Neuronal stem cell (in vitro differentiated cells): ENCODE data around the gene PBLD.

Source experiments
- DNase-seq: peaks from one replicate; pipeline ENCODE4 v3.0.0-alpha.2; 2013; ENCODE audit warnings: low spot score
- H2AFZ ChIP-seq: one replicate; pipeline ENCODE4 v1.6.1; 2013; ENCODE audit warnings: mild to moderate bottlenecking, low read length, inconsistent platforms
- H2AK5ac ChIP-seq: 2 replicates; pipeline ENCODE4 v1.6.1; 2013; ENCODE audit warnings: low read depth, mild to moderate bottlenecking, inconsistent platforms, low read length, moderate library complexity, mixed read lengths
- H2BK120ac ChIP-seq: 2 replicates; pipeline ENCODE4 v1.6.1; 2013; ENCODE audit warnings: low read depth, mild to moderate bottlenecking, inconsistent platforms, low read length, moderate library complexity, mixed read lengths
- H2BK12ac ChIP-seq: one replicate; pipeline ENCODE4 v1.6.1; 2013; ENCODE audit warnings: low read length, inconsistent platforms
- H2BK15ac ChIP-seq: 2 replicates; pipeline ENCODE4 v1.6.1; 2013; ENCODE audit warnings: mild to moderate bottlenecking, low read length, inconsistent platforms, mixed read lengths
- H2BK5ac ChIP-seq: one replicate; pipeline ENCODE4 v1.6.1; 2013; ENCODE audit warnings: inconsistent platforms, mild to moderate bottlenecking, low read length, moderate library complexity
- H3K14ac ChIP-seq: one replicate; pipeline ENCODE4 v1.6.1; 2013; ENCODE audit warnings: low read length, inconsistent platforms
- H3K18ac ChIP-seq: 2 replicates; pipeline ENCODE4 v1.6.1; 2013; ENCODE audit warnings: low read length, inconsistent platforms
- H3K23ac ChIP-seq: 2 replicates; pipeline ENCODE4 v1.6.1; 2013; ENCODE audit warnings: low read depth, mild to moderate bottlenecking, mixed read lengths, low read length, inconsistent platforms; ENCODE audit not compliant: poor library complexity
- H3K27ac ChIP-seq: replicated peaks from 3 replicates; pipeline ENCODE4 v1.5.1; 2013; ENCODE audit warnings: low read length, inconsistent platforms
- H3K27me3 ChIP-seq, 3 experiments: 2 replicates each; pipeline ENCODE4 v1.6.1; 2013; ENCODE audit warnings: low read length in 3 of 3, mild to moderate bottlenecking in 2 of 3, inconsistent platforms in 1 of 3, low read depth in 1 of 3, mixed read lengths in 1 of 3, moderate library complexity in 1 of 3; ENCODE audit not compliant: control insufficient read depth in 3 of 3, insufficient read depth in 3 of 3
- H3K36me3 ChIP-seq, 2 donors: replicated peaks in 1 of 2; 2 replicates each; pipeline ENCODE4 v1.6.1; 2013; ENCODE audit warnings: low read length in 2 of 2; ENCODE audit not compliant: control insufficient read depth in 2 of 2, insufficient read depth in 2 of 2
- H3K4ac ChIP-seq: 2 replicates; pipeline ENCODE4 v1.6.1; 2013; ENCODE audit warnings: inconsistent platforms, mild to moderate bottlenecking, low read length, moderate library complexity
- H3K4me1 ChIP-seq, 2 donors: 1 replicate in 1 of 2; 2 replicates in 1 of 2; pipeline ENCODE4 v1.6.1; 2013; ENCODE audit warnings: low read length in 2 of 2, low read depth in 1 of 2; ENCODE audit not compliant: control insufficient read depth in 2 of 2, insufficient read depth in 1 of 2
- H3K4me2 ChIP-seq: one replicate; pipeline ENCODE4 v1.6.1; 2013; ENCODE audit warnings: mild to moderate bottlenecking, low read length, inconsistent platforms; ENCODE audit not compliant: insufficient read depth, poor library complexity, severe bottlenecking
- H3K4me3 ChIP-seq, 2 donors: 2 replicates each; pipeline ENCODE4 v1.5.1; 2013; ENCODE audit warnings: low read length in 2 of 2, mild to moderate bottlenecking in 2 of 2, inconsistent platforms in 1 of 2, moderate library complexity in 1 of 2
- H3K79me1 ChIP-seq: one replicate; pipeline ENCODE4 v1.6.1; 2013; ENCODE audit warnings: low read depth, mild to moderate bottlenecking, inconsistent platforms, low read length, moderate library complexity
- H3K9ac ChIP-seq: one replicate; pipeline ENCODE4 v1.6.1; 2013; ENCODE audit warnings: mild to moderate bottlenecking, low read depth, low read length, inconsistent platforms; ENCODE audit not compliant: poor library complexity
- H3K9me3 ChIP-seq, 2 donors: replicated peaks in 1 of 2; 2 replicates each; pipeline versions ENCODE3 to v1.6.1; 2013; ENCODE audit warnings: low read length in 2 of 2, mild to moderate bottlenecking in 2 of 2, inconsistent platforms in 1 of 2, low read depth in 1 of 2, mixed read lengths in 1 of 2, moderate library complexity in 1 of 2; ENCODE audit not compliant: control insufficient read depth in 2 of 2, insufficient read depth in 1 of 2
- H4K8ac ChIP-seq: one replicate; pipeline ENCODE4 v1.6.1; 2013; ENCODE audit warnings: low read depth, mild to moderate bottlenecking, inconsistent platforms, low read length, moderate library complexity
- H4K91ac ChIP-seq: one replicate; pipeline ENCODE4 v1.6.1; 2013; ENCODE audit warnings: low read length, low read depth, mild to moderate bottlenecking, inconsistent platforms; ENCODE audit not compliant: poor library complexity
- WGBS, 2 donors: extraction: QIAGEN DNeasy Blood & Tissue Kit; methylation state at CpG; one replicate each; pipeline ENCODE4 v1.1.7; 2013; ENCODE audit warnings: missing lambda C conversion rate in 2 of 2, mixed read lengths in 1 of 2; ENCODE audit not compliant: insufficient read length in 2 of 2, insufficient replicate concordance in 1 of 2; ENCODE audit errors: extremely low coverage in 2 of 2; 5-methylcytosine and 5-hydroxymethylcytosine counted together

The PBLD gene

GRCh38 chr10:68275600-68276126 is 57.1 kb downstream of the PBLD start:
- Histone ChIP-seq H3K9ac (no peak overlapping the region), H2AK5ac (no peak overlapping the region), H3K36me3 (no peaks in the 10 kb centered on the region), H2BK120ac (no peak overlapping the region), H3K4ac (no peak overlapping the region), H2BK15ac (no peak overlapping the region), H2BK12ac (no peak overlapping the region), H3K4me1 (peaks cover 5 to 8% of the 10 kb centered on the region in 2 donors), H3K27ac (no peak overlapping the region), H4K91ac (no peak overlapping the region), H3K4me3 (no peak overlapping the region), H3K27me3 (no peaks in the 10 kb centered on the region), H3K14ac (no peak overlapping the region), H3K79me1 (no peaks in the 10 kb centered on the region), H3K23ac (no peak overlapping the region), H3K9me3 (peaks cover 2 to 7% of the 10 kb centered on the region in 2 donors), H4K8ac (no peak overlapping the region), H2BK5ac (no peak overlapping the region), H2AFZ (no peak overlapping the region), H3K4me2 (no peak overlapping the region), H3K18ac (no peak overlapping the region)
- no CpG with 5 or more reads among the region's 2 CpGs for WGBS, 2 donors
- DNase-seq = no peak

GRCh38 chr10:68272833-68273232 is 59.9 kb downstream of the PBLD start:
- H3K14ac ChIP-seq = no peak overlapping the region

GRCh38 chr10:68271196-68271882 is 61.4 kb downstream of the PBLD start:
- Histone ChIP-seq H2BK5ac (no peak overlapping the region), H3K23ac (no peak overlapping the region), H3K14ac (no peak overlapping the region), H3K4me3 (no peak overlapping the region), H3K4me2 (no peak overlapping the region), H2AK5ac (no peak overlapping the region), H3K27ac (peak overlapping the region; percentile 40), H3K79me1 (no peaks in the 10 kb centered on the region), H3K9me3 (no peaks in the 10 kb centered on the region), H4K8ac (no peak overlapping the region), H3K4ac (no peak overlapping the region), H3K4me1 (peaks cover 5 to 8% of the 10 kb centered on the region in 2 donors), H2BK120ac (no peak overlapping the region), H3K27me3 (no peaks in the 10 kb centered on the region), H2BK12ac (no peak overlapping the region), H2AFZ (peak overlapping the region; percentile 74), H3K18ac (no peak overlapping the region), H2BK15ac (no peak overlapping the region), H4K91ac (no peak overlapping the region), H3K9ac (no peak overlapping the region), H3K36me3 (no peaks in the 10 kb centered on the region)
- no CpG with 5 or more reads among the region's 7 CpGs for WGBS, 2 donors
- DNase-seq = no peak

More at GRCh38 chr10:68272833-68273232, 59.9 kb downstream of the PBLD start:
- Histone ChIP-seq H3K27me3 (no peaks in the 10 kb centered on the region), H3K4ac (no peak overlapping the region), H3K9me3 (peaks cover 0 to 2% of the 10 kb centered on the region in 2 donors), H2BK120ac (no peak overlapping the region), H2BK12ac (no peak overlapping the region), H3K18ac (no peak overlapping the region), H2AK5ac (no peak overlapping the region), H3K36me3 (no peaks in the 10 kb centered on the region), H4K91ac (no peak overlapping the region), H3K4me1 (peaks cover 5 to 8% of the 10 kb centered on the region in 2 donors), H2AFZ (no peak overlapping the region), H2BK5ac (no peak overlapping the region), H3K9ac (no peak overlapping the region), H3K27ac (no peak overlapping the region), H3K4me3 (no peak overlapping the region), H3K23ac (no peak overlapping the region), H3K79me1 (no peaks in the 10 kb centered on the region), H2BK15ac (no peak overlapping the region), H4K8ac (no peak overlapping the region), H3K4me2 (no peak overlapping the region)
- no peak for DNase-seq

- no peak overlapping the region for H3K18ac ChIP-seq
Observed at GRCh38 chr10:68269562-68270290, 63.0 kb downstream of the PBLD start.

More at GRCh38 chr10:68269562-68270290, 63.0 kb downstream of the PBLD start:
- WGBS, 2 donors = no CpG with 5 or more reads among the region's 2 CpGs
- peaks cover 0 to 1% of the 10 kb centered on the region in 2 donors for H3K9me3 ChIP-seq
- H4K8ac ChIP-seq = no peak overlapping the region
- no peak overlapping the region for H3K4ac ChIP-seq
- H2BK15ac ChIP-seq = no peak overlapping the region
- no peaks in the 10 kb centered on the region for H3K79me1 ChIP-seq
- no peak overlapping the region for H2BK12ac ChIP-seq
- H2AFZ ChIP-seq = no peak overlapping the region
- H3K14ac ChIP-seq = no peak overlapping the region
- no peak overlapping the region for H3K9ac ChIP-seq
- H2BK5ac ChIP-seq = no peak overlapping the region
- H3K27ac ChIP-seq = no peak overlapping the region
- no peak overlapping the region for H2BK120ac ChIP-seq
- no peak overlapping the region for H2AK5ac ChIP-seq
- H3K36me3 ChIP-seq = no peaks in the 10 kb centered on the region
- no peaks in the 10 kb centered on the region for H3K27me3 ChIP-seq
- H3K4me1 ChIP-seq = peaks cover 5 to 8% of the 10 kb centered on the region in 2 donors
- no peak overlapping the region for H3K23ac ChIP-seq
- DNase-seq = no peak
- H3K4me2 ChIP-seq = no peak overlapping the region
- no peak overlapping the region for H3K4me3 ChIP-seq
- H4K91ac ChIP-seq = no peak overlapping the region
